ENCODE data around the gene ADARB2.

The ADARB2 gene

GRCh38 chr10:1320739-1321320 lies 416.5 kb downstream of the ADARB2 start:
- TF ChIP-seq CTCF (IDR thresholded peaks at IDR 0.05; ENCODE audit: low read depth, low read length), result no peak
- DNase-seq (ENCODE audit: extremely low read depth, low read depth), result no peak

GRCh38 chr10:1316809-1317143 lies 420.5 kb downstream of the ADARB2 start:
- no peak for TF ChIP-seq CTCF (IDR thresholded peaks at IDR 0.05; ENCODE audit: low read depth, low read length)
- no peak for DNase-seq (ENCODE audit: extremely low read depth, low read depth)

- no peak for TF ChIP-seq CTCF (IDR thresholded peaks at IDR 0.05; ENCODE audit: low read depth, low read length)
- no peak for DNase-seq (ENCODE audit: extremely low read depth, low read depth)
Measured at GRCh38 chr10:1316121-1316808, 421.1 kb downstream of the ADARB2 start.

GRCh38 chr10:1315178-1315577 lies 422.1 kb downstream of the ADARB2 start:
- no peak for DNase-seq (ENCODE audit: extremely low read depth, low read depth)
- TF ChIP-seq CTCF (IDR thresholded peaks at IDR 0.05; ENCODE audit: low read depth, low read length), result no peak

GRCh38 chr10:1311726-1312125 lies 425.6 kb downstream of the ADARB2 start:
- TF ChIP-seq CTCF (IDR thresholded peaks at IDR 0.05; ENCODE audit: low read depth, low read length), result no peak
- DNase-seq (ENCODE audit: extremely low read depth, low read depth), result no peak

GRCh38 chr10:1310271-1310789 lies 427.0 kb downstream of the ADARB2 start:
- no peak for DNase-seq (ENCODE audit: extremely low read depth, low read depth)
- TF ChIP-seq CTCF (IDR thresholded peaks at IDR 0.05; ENCODE audit: low read depth, low read length), result no peak

- no peak for TF ChIP-seq CTCF (IDR thresholded peaks at IDR 0.05; ENCODE audit: low read depth, low read length)
- DNase-seq (ENCODE audit: extremely low read depth, low read depth), result no peak
Measured at GRCh38 chr10:1309617-1310270, 427.6 kb downstream of the ADARB2 start.
